ENCODE measurements around the gene SH3BP2. TPM values are rescaled to one million over a fixed set of nuclear protein-coding genes. Genes with fewer than 3 reads are reported as not detected.

Gene SH3BP2
- total RNA-seq, 6 donors from 2014 or later = 59.1 to 358 (median 103) TPM

GRCh38 chr4:2822461-2823300 is 29.8 kb downstream of the SH3BP2 start:
- Histone ChIP-seq H3K36me3 (peaks cover 10 to 71% (median 54%) of the 10 kb centered on the region in 4 donors), H3K4me3 (no peak overlapping the region), H3K4me1 (peaks cover 11 to 15% (median 12%) of the 10 kb centered on the region in 4 donors), H3K27me3 (no peaks in the 10 kb centered on the region), H3K27ac (no peak overlapping the region), H3K9me3 (no peaks in the 10 kb centered on the region)
- TF ChIP-seq EP300 (IDR thresholded peaks at IDR 0.05) (no peak), POLR2A (IDR thresholded peaks at IDR 0.05) (no peak)
- peak in 1 of 2 donors; percentile 56 for DNase-seq
- ATAC-seq (ENCODE audit: low FRiP score in 2 of 2) = no peak
- 93 to 96% methylated on average over 22 to 23 of the region's 23 CpGs for WGBS, 2 donors

DNA sequence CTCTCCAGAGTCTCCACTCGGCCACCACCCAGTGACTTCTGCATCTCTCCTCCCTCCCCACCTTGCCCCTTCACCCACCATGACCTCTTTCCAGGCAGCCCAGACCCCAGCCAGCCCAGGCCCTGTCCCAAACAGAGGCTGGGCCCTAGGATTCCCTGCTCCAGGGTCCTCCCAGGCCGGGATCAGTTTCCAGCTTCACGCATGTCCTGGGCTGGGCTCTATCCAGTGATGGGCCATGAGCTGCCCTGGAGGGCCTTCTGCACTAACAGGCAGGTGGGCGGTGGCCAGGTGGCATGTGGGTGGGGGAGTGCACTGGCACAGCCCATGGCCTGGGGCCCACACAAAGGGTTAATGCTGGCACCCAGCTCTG is 30.4 kb downstream of the SH3BP2 start:
- Histone ChIP-seq H3K36me3 (peaks cover 10 to 77% (median 60%) of the 10 kb centered on the region in 4 donors), H3K27ac (no peak overlapping the region), H3K4me1 (peaks cover 8 to 11% (median 9%) of the 10 kb centered on the region in 4 donors), H3K27me3 (no peaks in the 10 kb centered on the region), H3K9me3 (no peaks in the 10 kb centered on the region), H3K4me3 (no peak overlapping the region)
- WGBS, 2 donors = 96 to 100% methylated on average over 1 to 4 of the region's 4 CpGs
- ATAC-seq (ENCODE audit: low FRiP score in 2 of 2) = no peak
- TF ChIP-seq POLR2AphosphoS5 (IDR thresholded peaks at IDR 0.05) = no peak
- no peak for TF ChIP-seq POLR2A (IDR thresholded peaks at IDR 0.05)
- TF ChIP-seq CTCF (IDR thresholded peaks at IDR 0.05) = no peak
- no peak for TF ChIP-seq EP300 (IDR thresholded peaks at IDR 0.05)
- peak in 1 of 2 donors; percentile 45 for DNase-seq

DNA sequence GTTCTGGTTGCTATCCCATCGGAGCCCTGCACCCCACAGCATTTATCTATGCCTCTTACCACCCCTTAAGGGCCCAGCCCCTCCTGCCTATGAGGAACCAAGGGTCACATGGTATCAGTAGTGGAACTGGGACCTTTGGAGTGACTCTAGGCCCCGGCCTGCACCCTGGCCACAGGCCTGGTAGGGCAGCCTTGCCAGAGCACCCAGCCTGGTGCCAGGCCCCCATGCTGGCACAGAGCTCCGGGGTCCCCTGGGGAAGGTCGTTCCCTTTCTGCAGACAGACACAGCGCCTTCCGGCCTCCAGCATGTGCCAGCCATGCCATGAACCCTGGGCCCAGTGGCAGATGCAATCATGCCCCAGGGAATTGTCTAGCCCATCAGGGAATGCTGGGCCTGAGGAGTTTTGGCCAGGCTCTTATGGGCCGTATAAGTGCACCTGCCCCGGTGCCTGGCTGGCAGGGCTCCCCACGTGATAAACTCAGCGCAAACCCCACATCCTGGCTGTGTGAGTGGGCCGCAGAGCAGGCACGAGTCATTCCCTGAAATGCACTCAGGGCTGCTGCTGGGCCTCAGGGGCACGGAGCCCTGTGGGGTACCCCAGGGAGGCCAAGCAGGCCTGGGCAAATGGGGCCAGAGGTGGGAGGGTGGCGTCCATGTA is 30.9 kb downstream of the SH3BP2 start:
- DNase-seq (peak in 1 of 2 donors; percentile 59), ATAC-seq (ENCODE audit: low FRiP score in 2 of 2) (no peak)
- H3K4me3 ChIP-seq = no peak overlapping the region
- TF ChIP-seq EP300 (IDR thresholded peaks at IDR 0.05) = no peak
- TF ChIP-seq POLR2A (IDR thresholded peaks at IDR 0.05) = no peak
- no peak for TF ChIP-seq POLR2AphosphoS5 (IDR thresholded peaks at IDR 0.05)
- no peak for TF ChIP-seq CTCF (IDR thresholded peaks at IDR 0.05)
- H3K4me1 ChIP-seq = peaks cover 3 to 6% (median 4%) of the 10 kb centered on the region in 4 donors
- 91 to 96% methylated on average over 4 to 12 of the region's 14 CpGs for WGBS, 2 donors
- H3K36me3 ChIP-seq = peaks cover 10 to 82% (median 64%) of the 10 kb centered on the region in 4 donors
- H3K9me3 ChIP-seq = no peaks in the 10 kb centered on the region
- no peaks in the 10 kb centered on the region for H3K27me3 ChIP-seq
- H3K27ac ChIP-seq = no peak overlapping the region

DNA sequence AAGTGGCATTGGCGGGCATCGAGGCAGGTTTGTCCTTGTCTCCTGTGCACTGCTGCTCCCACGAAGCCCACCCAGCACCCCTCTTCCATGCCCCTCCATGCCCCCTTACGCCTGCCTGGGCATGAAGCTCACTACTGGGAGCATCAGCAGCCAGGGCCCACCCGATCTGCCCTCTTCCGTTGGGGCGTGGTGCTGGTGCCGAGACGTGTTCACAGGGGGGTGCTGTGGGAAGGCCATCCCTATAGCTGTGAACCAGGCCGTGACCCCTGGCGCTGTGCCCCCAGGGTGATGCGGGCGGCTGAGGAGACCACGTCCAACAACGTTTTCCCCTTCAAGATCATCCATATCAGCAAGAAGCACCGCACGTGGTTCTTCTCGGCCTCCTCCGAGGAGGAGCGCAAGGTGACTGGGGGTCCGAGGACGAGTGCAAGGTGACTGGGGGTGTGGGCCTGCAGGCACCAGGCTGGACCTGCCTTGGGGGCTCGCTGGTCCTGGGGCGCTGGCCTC is 31.5 kb downstream of the SH3BP2 start:
- peaks cover 10 to 88% (median 69%) of the 10 kb centered on the region in 4 donors for H3K36me3 ChIP-seq
- DNase-seq (peak in 1 of 2 donors; percentile 77), ATAC-seq (ENCODE audit: low FRiP score in 2 of 2) (no peak)
- TF ChIP-seq CTCF (IDR thresholded peaks at IDR 0.05) = no peak
- no peak for TF ChIP-seq POLR2A (IDR thresholded peaks at IDR 0.05)
- TF ChIP-seq POLR2AphosphoS5 (IDR thresholded peaks at IDR 0.05) = no peak
- TF ChIP-seq EP300 (IDR thresholded peaks at IDR 0.05) = no peak
- H3K27ac ChIP-seq = no peak overlapping the region
- no peaks in the 10 kb centered on the region for H3K27me3 ChIP-seq
- no peaks in the 10 kb centered on the region for H3K4me1 ChIP-seq
- no peak overlapping the region for H3K4me3 ChIP-seq
- no peaks in the 10 kb centered on the region for H3K9me3 ChIP-seq
- 85 to 93% methylated on average over 13 to 24 of the region's 24 CpGs for WGBS, 2 donors

GRCh38 chr4:2824836-2825381 is 32.0 kb downstream of the SH3BP2 start:
- DNase-seq (peak in 1 of 2 donors; percentile 71), ATAC-seq (ENCODE audit: low FRiP score in 2 of 2) (no peak)
- H3K4me3 ChIP-seq = no peak overlapping the region
- H3K9me3 ChIP-seq = no peaks in the 10 kb centered on the region
- no peaks in the 10 kb centered on the region for H3K4me1 ChIP-seq
- H3K27ac ChIP-seq = no peak overlapping the region
- H3K27me3 ChIP-seq = no peaks in the 10 kb centered on the region
- TF ChIP-seq CTCF (IDR thresholded peaks at IDR 0.05) = no peak
- TF ChIP-seq POLR2A (IDR thresholded peaks at IDR 0.05) = no peak
- TF ChIP-seq POLR2AphosphoS5 (IDR thresholded peaks at IDR 0.05) = no peak
- no peak for TF ChIP-seq EP300 (IDR thresholded peaks at IDR 0.05)
- peaks cover 13 to 93% (median 75%) of the 10 kb centered on the region in 4 donors for H3K36me3 ChIP-seq
- WGBS, 2 donors = 93 to 95% methylated on average over 6 to 16 of the region's 17 CpGs
